CD4-positive, alpha-beta memory T cell (primary cell): ENCODE data around the gene C6orf89. TPM values are rescaled to one million over a fixed set of nuclear protein-coding genes. Genes with fewer than 3 reads are reported as not detected.
"Not testable (repeated sequence)": the region's sequence is repeated elsewhere in the genome, so short reads cannot be mapped to it uniquely, and the experiment has no call there.

Source experiments
- CTCF ChIA-PET: fragments of 350-600 bp; sonication (Branson Sonifier 250); formaldehyde crosslinking; loops from one replicate; lab custom pipeline; 2021; ENCODE audit warnings: inconsistent platforms; ENCODE audit not compliant: partially characterized antibody; lab: Charles Lee
- POLR2A ChIA-PET: fragments of 350-600 bp; sonication (Branson Sonifier 250); formaldehyde crosslinking; loops from one replicate; lab custom pipeline; 2021; ENCODE audit not compliant: partially characterized antibody; lab: Charles Lee
- DNase-seq, 5 donors: peaks; one replicate each; pipeline versions ENCODE4 v3.0.0 to v3.0.0-alpha.2; 2020 to 2022; ENCODE audit warnings: mixed read lengths in 1 of 5
- H3K27ac ChIP-seq: one replicate; pipeline ENCODE4 v1.7.0; 2013; ENCODE audit warnings: low read depth, low read length
- H3K27me3 ChIP-seq: 2 replicates; pipeline ENCODE4 v1.7.0; 2013; ENCODE audit warnings: mild to moderate bottlenecking, low read length, moderate library complexity; ENCODE audit not compliant: insufficient read depth
- H3K36me3 ChIP-seq: 2 replicates; pipeline ENCODE4 v1.7.0; 2013; ENCODE audit warnings: mild to moderate bottlenecking, low read length, moderate library complexity; ENCODE audit not compliant: insufficient read depth
- H3K4me1 ChIP-seq: 2 replicates; pipeline ENCODE4 v1.7.0; 2013; ENCODE audit warnings: mild to moderate bottlenecking, low read length, moderate library complexity; ENCODE audit not compliant: insufficient read depth
- H3K4me3 ChIP-seq, 2 donors: one replicate each; pipeline ENCODE4 v1.7.0; 2013; ENCODE audit warnings: low read length in 2 of 2, mild to moderate bottlenecking in 1 of 2
- H3K9me3 ChIP-seq, 2 donors: one replicate each; pipeline ENCODE4 v1.7.0; 2013; ENCODE audit warnings: low read length in 2 of 2, control low read depth in 1 of 2; ENCODE audit not compliant: control insufficient read depth in 1 of 2
- H3K27ac Mint-ChIP-seq, 7 donors: one replicate each; pipeline ENCODE4 v1.8.0; 2020 to 2021; ENCODE audit warnings: mixed read lengths in 7 of 7, mild to moderate bottlenecking in 6 of 7, inconsistent platforms in 3 of 7, moderate library complexity in 3 of 7
- H3K27me3 Mint-ChIP-seq, 2 donors: one replicate each; pipeline ENCODE4 v1.8.0; 2020 to 2021; ENCODE audit warnings: mixed read lengths in 2 of 2
- H3K36me3 Mint-ChIP-seq, 2 donors: one replicate each; pipeline ENCODE4 v1.8.0; 2020 to 2021; ENCODE audit warnings: mixed read lengths in 2 of 2, inconsistent platforms in 1 of 2, mild to moderate bottlenecking in 1 of 2
- H3K4me1 Mint-ChIP-seq, 4 donors: one replicate each; pipeline ENCODE4 v1.8.0; 2020 to 2021; ENCODE audit warnings: mixed read lengths in 4 of 4, mild to moderate bottlenecking in 1 of 4
- H3K4me3 Mint-ChIP-seq, 8 donors: one replicate each; pipeline ENCODE4 v1.8.0; 2020 to 2021; ENCODE audit warnings: mixed read lengths in 8 of 8, mild to moderate bottlenecking in 7 of 8, moderate library complexity in 6 of 8, inconsistent platforms in 3 of 8
- H3K9me3 Mint-ChIP-seq, 8 donors: one replicate each; pipeline ENCODE4 v1.8.0; 2020 to 2021; ENCODE audit warnings: mixed read lengths in 8 of 8, mild to moderate bottlenecking in 5 of 8, inconsistent platforms in 3 of 8, moderate library complexity in 1 of 8
- intact Hi-C: fragments of 100-400 bp; cut with micrococcal nuclease; formaldehyde crosslinking; loops from one replicate; pipeline ENCODE4 v1.15.1; 2023
- polyA plus RNA-seq, 2 donors: library from polyadenylated mRNA; unstranded; fragments of 300-500 nt; fragmentation: Illumina TruSeq; gene quantifications; one replicate each; pipeline ENCODE4 v1.2.3, GENCODE V29; 2021
- total RNA-seq, 2 experiments: library from RNA; stranded (reverse); gene quantifications; one replicate each; pipeline ENCODE4 v1.2.3, GENCODE V29; 2021

C6orf89 gene
- total and polyA plus RNA-seq, 4 experiments from 2014 or later, result 35.4 to 56.0 (median 52.9) TPM

DNA sequence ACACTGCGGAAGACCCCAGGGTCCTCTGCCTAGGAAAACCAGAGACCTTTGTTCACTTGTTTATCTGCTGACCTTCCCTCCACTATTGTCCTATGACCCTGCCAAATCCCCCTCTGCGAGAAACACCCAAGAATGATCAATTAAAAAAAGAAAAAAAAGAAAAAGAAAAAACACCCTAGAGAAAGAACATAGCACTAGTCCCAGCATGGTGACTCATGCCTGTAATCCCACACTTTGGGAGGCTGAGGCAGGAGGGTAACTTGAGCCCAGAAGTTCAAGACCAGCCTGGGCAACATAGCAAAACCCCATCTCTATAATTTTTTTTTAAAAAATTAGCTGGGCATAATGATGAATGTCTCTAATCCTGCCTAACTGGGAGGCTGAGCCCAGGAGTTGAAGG lies 56.6 kb downstream of the C6orf89 start:
- H3K4me1 Mint-ChIP-seq, result peaks cover 1 to 11% (median 8%) of the 10 kb centered on the region in 4 donors
- intact Hi-C loops, H3K4me3 Mint-ChIP-seq, H3K36me3 Mint-ChIP-seq, H3K9me3 Mint-ChIP-seq, POLR2A ChIA-PET, H3K4me1 ChIP-seq, H3K27ac ChIP-seq, H3K4me3 ChIP-seq, H3K36me3 ChIP-seq, CTCF ChIA-PET, H3K9me3 ChIP-seq, H3K27me3 ChIP-seq, DNase-seq: not testable (repeated sequence)
- peak overlapping the region in 1 of 7 donors; percentile 56 for H3K27ac Mint-ChIP-seq
- peaks cover 5 to 13% of the 10 kb centered on the region in 2 donors for H3K27me3 Mint-ChIP-seq

DNA sequence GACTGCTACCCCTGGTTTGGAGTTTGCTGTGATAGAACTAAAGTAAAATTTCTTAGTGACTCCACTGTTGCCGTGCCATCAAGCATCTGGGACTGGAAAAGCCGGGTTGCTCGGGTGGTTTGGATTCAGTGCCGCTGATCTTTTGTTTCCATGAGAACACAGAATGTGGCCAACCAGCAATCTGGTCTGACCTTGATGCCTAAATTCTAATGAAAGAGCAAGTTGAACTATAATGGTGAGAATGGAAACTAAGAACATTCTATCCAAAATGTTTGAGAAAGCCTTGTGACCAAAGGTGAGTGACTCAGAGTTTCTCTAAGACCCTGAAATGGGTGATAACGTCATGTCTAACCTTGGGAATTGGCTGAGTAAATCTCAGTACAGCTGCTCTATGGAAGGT lies 58.9 kb downstream of the C6orf89 start:
- intact Hi-C loops, result no loop called here
- H3K4me1 ChIP-seq, result peaks cover 22% of the 10 kb centered on the region
- Mint-ChIP-seq H3K27ac (peak overlapping the region in 1 of 7 donors; percentile 36), H3K27me3 (peaks cover 2 to 8% of the 10 kb centered on the region in 2 donors), H3K36me3 (no peaks in the 10 kb centered on the region), H3K4me1 (peaks cover 11 to 29% (median 23%) of the 10 kb centered on the region in 4 donors), H3K9me3 (no peaks in the 10 kb centered on the region), H3K4me3 (no peak overlapping the region)
- ChIA-PET POLR2A (no interaction called here), CTCF (no interaction called here)
- no peak overlapping the region for H3K27ac ChIP-seq
- DNase-seq, result no peak
- H3K9me3 ChIP-seq, result no peaks in the 10 kb centered on the region
- H3K27me3 ChIP-seq, result no peaks in the 10 kb centered on the region
- no peaks in the 10 kb centered on the region for H3K36me3 ChIP-seq
- no peak overlapping the region for H3K4me3 ChIP-seq

DNA sequence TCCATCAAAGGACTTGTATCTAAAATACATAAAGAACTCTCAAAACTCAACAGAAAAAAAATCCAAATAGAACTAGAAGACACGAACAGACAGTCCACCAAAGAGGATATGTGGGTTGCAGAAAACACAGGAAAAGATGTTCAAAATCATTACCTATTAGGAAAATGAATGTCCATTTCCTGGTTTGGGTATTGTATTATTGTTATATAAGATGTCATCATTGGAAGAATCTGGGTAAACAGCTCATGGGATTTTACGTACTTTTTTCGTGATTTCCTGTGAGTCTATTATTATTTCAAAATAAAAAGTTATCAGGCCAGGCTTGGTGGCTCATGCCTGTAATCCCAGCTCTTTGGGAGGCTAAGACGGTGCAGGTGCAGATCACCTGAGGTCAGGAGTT lies 59.5 kb downstream of the C6orf89 start:
- Histone ChIP-seq H3K9me3 (no peaks in the 10 kb centered on the region), H3K4me1 (peaks cover 22% of the 10 kb centered on the region), H3K36me3 (no peaks in the 10 kb centered on the region), H3K27ac (no peak overlapping the region), H3K27me3 (no peaks in the 10 kb centered on the region), H3K4me3 (no peak overlapping the region)
- Mint-ChIP-seq H3K4me1 (peaks cover 11 to 36% (median 26%) of the 10 kb centered on the region in 4 donors), H3K4me3 (no peak overlapping the region), H3K27me3 (peaks cover 0 to 3% of the 10 kb centered on the region in 2 donors), H3K9me3 (no peaks in the 10 kb centered on the region), H3K36me3 (no peaks in the 10 kb centered on the region), H3K27ac (no peak overlapping the region)
- POLR2A ChIA-PET, result no interaction called here
- intact Hi-C loops, result no loop called here
- CTCF ChIA-PET, result no interaction called here
- DNase-seq, result no peak

DNA sequence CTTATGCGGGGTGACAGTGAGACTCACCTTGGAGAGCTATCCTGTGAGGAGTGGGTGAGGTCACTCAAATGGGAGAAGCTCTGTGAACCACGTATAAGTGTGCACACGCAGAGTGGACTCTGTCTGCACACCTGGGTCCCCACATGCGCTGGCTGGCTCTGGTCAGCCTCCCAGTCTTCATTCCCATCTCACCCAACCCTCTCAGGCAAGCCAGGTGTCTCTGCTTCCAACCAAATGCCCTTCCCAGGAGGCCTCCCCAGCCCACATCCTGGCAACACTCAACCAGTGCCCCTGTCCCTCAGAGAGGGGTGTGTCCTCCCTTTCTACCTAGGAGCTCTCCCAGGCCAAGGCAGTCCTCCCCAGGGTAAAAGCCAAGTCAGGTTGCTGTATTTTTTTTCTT lies 60.8 kb downstream of the C6orf89 start:
- Histone ChIP-seq H3K9me3 (no peaks in the 10 kb centered on the region), H3K36me3 (no peaks in the 10 kb centered on the region), H3K27me3 (no peaks in the 10 kb centered on the region), H3K27ac (no peak overlapping the region), H3K4me1 (peaks cover 22% of the 10 kb centered on the region), H3K4me3 (no peak overlapping the region)
- no peak for DNase-seq
- Mint-ChIP-seq H3K4me1 (peaks cover 11 to 36% (median 25%) of the 10 kb centered on the region in 4 donors), H3K27ac (no peak overlapping the region), H3K4me3 (no peak overlapping the region), H3K9me3 (no peaks in the 10 kb centered on the region), H3K36me3 (no peaks in the 10 kb centered on the region), H3K27me3 (peaks cover 0 to 2% of the 10 kb centered on the region in 2 donors)
- CTCF ChIA-PET, result interaction anchor here (1.2 kb wide), 1 partner anchor 9 kb away, joined by 3 read pairs; no protein-coding TSS in a partner anchor
- intact Hi-C loops, result no loop called here
- POLR2A ChIA-PET, result interaction anchor here (1.5 to 2.4 kb wide), 2 partner anchors 10 to 40 kb away, joined by 5 to 10 read pairs; partner anchors contain the start of gene MTCH1

DNA sequence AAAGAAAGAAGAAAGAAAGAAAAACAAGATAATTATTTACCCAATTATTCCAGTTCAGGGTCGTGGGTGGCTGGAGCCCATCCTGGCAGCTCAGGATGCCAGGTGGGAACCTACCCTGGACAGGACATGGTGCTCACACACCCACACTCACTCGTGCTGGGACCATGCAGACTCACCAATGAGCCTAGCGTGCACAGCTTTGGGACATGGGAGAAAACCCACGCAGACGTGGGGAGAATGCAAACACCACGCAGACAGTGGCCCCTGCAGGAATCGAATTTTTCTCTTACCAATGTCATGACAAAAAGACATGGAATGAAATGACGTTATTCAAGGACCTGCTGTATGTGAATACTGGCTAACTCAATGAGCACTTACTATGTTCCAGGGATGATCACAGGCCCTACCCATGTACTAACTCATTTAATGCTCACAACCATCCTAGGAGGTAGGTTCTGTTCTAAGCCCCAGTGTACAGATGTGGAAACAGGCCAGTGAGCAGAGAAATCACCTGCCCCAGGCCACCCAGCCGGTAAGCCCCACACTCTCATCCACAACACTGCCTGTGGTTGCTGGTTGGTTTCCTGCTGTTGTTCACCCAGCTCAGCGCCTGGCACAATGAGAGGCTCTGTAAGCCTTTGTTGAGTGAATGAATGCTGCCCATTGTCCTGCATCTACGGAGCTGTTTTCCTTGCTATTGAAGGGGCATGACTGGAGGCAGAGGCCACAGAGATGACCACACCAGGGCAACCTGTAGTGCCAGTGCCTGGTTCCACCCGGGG lies 62.0 kb downstream of the C6orf89 start:
- DNase-seq, result peak; percentile 42 to 52 (median 49)
- Histone ChIP-seq H3K4me3 (no peak overlapping the region), H3K27me3 (no peaks in the 10 kb centered on the region), H3K9me3 (no peaks in the 10 kb centered on the region), H3K4me1 (peaks cover 24% of the 10 kb centered on the region), H3K36me3 (no peaks in the 10 kb centered on the region), H3K27ac (no peak overlapping the region)
- ChIA-PET POLR2A (interaction anchor here (0.6 to 2.4 kb wide), 5 partner anchors 9 to 62 kb away, joined by 3 to 10 read pairs (median 4); partner anchors contain the start of genes C6orf89 and MTCH1), CTCF (interaction anchor here (1.0 kb wide), 1 partner anchor 16 kb away, joined by 3 read pairs; no protein-coding TSS in a partner anchor)
- Mint-ChIP-seq H3K4me3 (peak overlapping the region in 7 of 8 donors; percentile 43 to 71 (median 59)), H3K27ac (peak overlapping the region in 6 of 7 donors; percentile 16 to 78 (median 57)), H3K36me3 (no peaks in the 10 kb centered on the region), H3K9me3 (no peaks in the 10 kb centered on the region), H3K27me3 (peaks cover 0 to 2% of the 10 kb centered on the region in 2 donors), H3K4me1 (peaks cover 11 to 38% (median 26%) of the 10 kb centered on the region in 4 donors)
- intact Hi-C loops, result no loop called here

DNA sequence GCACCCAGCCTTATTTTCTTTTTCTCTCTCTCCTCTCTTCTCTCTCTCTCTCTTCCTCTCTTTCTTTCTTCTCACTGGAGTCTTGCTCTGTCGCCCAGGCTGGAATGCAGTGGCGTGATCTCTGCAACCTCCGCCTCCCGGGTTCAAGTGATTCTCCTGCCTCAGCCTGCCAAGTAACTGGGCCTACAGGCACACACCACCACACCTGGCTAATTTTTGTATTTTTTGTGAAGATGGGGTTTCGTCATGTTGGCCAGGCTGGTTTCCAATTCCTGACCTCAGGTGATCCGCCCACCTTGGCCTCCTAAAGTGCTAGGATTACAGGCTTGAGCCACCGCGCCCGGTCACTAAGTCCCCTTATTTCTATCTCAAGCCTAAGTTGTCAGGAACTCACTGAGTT lies 63.3 kb downstream of the C6orf89 start:
- H3K36me3 ChIP-seq, H3K27me3 Mint-ChIP-seq, H3K36me3 Mint-ChIP-seq, H3K9me3 ChIP-seq, intact Hi-C loops, H3K27ac ChIP-seq, H3K4me3 ChIP-seq, H3K27me3 ChIP-seq, H3K9me3 Mint-ChIP-seq, DNase-seq: not testable (repeated sequence)
- H3K4me1 ChIP-seq, result peaks cover 37% of the 10 kb centered on the region
- H3K4me3 Mint-ChIP-seq, result peak overlapping the region in 2 of 8 donors; percentile 31 to 38
- ChIA-PET CTCF (interaction anchor here (1.2 kb wide), 2 partner anchors 37 to 64 kb away, joined by 3 read pairs; no protein-coding TSS in a partner anchor), POLR2A (interaction anchor here (1.3 kb wide), 1 partner anchor 14 kb away, joined by 3 read pairs; no protein-coding TSS in a partner anchor)
- H3K27ac Mint-ChIP-seq, result peak overlapping the region in 2 of 7 donors; percentile 72 to 75
- peaks cover 21 to 51% (median 35%) of the 10 kb centered on the region in 4 donors for H3K4me1 Mint-ChIP-seq

DNA sequence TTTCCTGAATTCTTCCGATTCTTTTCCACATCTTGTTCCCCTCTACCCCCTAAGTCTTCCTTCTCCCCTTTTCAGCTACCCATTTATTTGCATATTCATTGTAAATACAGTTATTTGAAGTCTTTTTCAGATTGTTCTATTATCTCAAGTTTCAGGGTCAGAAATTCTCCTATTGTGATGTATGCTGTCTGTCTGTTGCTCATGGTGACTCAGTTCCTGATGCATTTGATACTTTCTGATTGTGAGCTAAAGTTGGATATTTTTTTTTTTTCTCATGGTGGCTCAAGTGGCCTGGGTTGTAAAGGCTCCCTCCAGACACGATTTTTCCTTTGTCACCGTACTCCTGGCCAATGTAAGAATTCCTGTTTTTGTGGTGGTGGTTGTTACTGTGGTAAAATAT lies 63.9 kb downstream of the C6orf89 start:
- Histone ChIP-seq H3K27me3 (no peaks in the 10 kb centered on the region), H3K27ac (no peak overlapping the region), H3K4me3 (no peak overlapping the region), H3K36me3 (no peaks in the 10 kb centered on the region), H3K9me3 (no peaks in the 10 kb centered on the region), H3K4me1 (peaks cover 42% of the 10 kb centered on the region)
- no peaks in the 10 kb centered on the region for H3K36me3 Mint-ChIP-seq
- POLR2A ChIA-PET, result interaction anchor here (0.6 to 1.3 kb wide), 2 partner anchors 13 to 259 kb away, joined by 3 read pairs; no protein-coding TSS in a partner anchor
- no peak for DNase-seq
- no peaks in the 10 kb centered on the region for H3K9me3 Mint-ChIP-seq
- CTCF ChIA-PET, result interaction anchor here (1.2 kb wide), 1 partner anchor 65 kb away, joined by 3 read pairs; no protein-coding TSS in a partner anchor
- no peak overlapping the region for H3K4me3 Mint-ChIP-seq
- no peaks in the 10 kb centered on the region for H3K27me3 Mint-ChIP-seq
- H3K4me1 Mint-ChIP-seq, result peaks cover 26 to 57% (median 40%) of the 10 kb centered on the region in 4 donors
- peak overlapping the region in 2 of 7 donors; percentile 16 to 36 for H3K27ac Mint-ChIP-seq
- intact Hi-C loops, result no loop called here
